ENCODE data around the gene RNPEPL1. TPM values are rescaled to one million over a fixed set of nuclear protein-coding genes. Genes with fewer than 3 reads are reported as not detected.
"Not testable (repeated sequence)": the region's sequence is repeated elsewhere in the genome, so short reads cannot be mapped to it uniquely, and the experiment has no call there.

RNPEPL1 gene
- total RNA-seq, 1 donor from 2014 or later: 91.8 TPM

- no peak for DNase-seq (ENCODE audit: low spot score)
These were observed 35.6 kb downstream of the RNPEPL1 start for GRCh38 chr2:240603846-240604245.

GRCh38 chr2:240604291-240604938 is 36.1 kb downstream of the RNPEPL1 start:
- DNase-seq (ENCODE audit: low spot score): peak; percentile 85

- peak; percentile 74 for DNase-seq (ENCODE audit: low spot score)
These were observed 36.8 kb downstream of the RNPEPL1 start for GRCh38 chr2:240604939-240605716.

DNA sequence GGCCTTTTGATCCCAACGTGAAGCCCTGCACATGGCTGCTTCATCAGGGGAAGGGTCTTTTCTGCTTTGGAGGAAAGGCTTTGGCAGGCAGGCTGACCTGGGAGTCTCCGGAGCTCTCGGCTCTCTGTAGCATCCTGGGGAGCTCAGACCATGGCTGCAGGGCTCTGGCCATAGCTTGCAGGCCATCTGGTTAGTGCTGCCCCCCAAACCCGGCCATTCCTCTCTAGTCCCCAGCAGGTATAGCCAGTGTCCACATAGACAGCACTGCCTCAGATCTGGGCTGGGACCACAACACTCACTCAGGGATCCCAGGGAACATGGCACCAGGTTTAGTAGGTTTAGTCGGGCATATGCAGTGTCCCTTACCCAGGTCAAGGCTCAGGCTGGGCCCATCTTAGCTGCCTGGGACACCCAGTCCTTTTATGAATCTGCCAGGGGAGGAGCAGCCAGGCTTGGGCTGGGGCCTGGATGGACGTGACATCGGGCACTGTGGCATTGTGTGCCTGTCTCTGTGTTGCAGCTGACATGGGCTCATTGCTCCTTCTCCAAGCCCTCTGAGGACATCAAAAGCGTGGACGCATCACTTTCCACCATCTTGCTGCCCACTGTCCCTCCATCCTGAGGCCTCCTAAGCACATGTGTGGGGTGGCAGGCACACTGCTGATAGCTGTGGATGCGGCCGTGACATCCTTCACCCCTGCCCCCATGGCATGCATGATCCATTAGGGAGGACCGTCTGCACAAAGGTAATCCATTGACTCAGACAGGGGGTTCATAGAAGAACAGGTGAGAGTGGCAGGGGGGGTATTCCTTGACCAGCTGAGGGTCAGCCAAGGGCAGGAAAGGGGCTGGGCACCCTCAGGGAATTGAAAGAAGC is 37.8 kb downstream of the RNPEPL1 start:
- DNase-seq (ENCODE audit: low spot score): no peak

GRCh38 chr2:240611601-240612210 is 43.4 kb downstream of the RNPEPL1 start:
- no peak for DNase-seq (ENCODE audit: low spot score)

- DNase-seq (ENCODE audit: low spot score): no peak
These were observed 45.5 kb downstream of the RNPEPL1 start for GRCh38 chr2:240613781-240614180.

GRCh38 chr2:240614391-240614790 is 46.1 kb downstream of the RNPEPL1 start:
- DNase-seq (ENCODE audit: low spot score): no peak

DNA sequence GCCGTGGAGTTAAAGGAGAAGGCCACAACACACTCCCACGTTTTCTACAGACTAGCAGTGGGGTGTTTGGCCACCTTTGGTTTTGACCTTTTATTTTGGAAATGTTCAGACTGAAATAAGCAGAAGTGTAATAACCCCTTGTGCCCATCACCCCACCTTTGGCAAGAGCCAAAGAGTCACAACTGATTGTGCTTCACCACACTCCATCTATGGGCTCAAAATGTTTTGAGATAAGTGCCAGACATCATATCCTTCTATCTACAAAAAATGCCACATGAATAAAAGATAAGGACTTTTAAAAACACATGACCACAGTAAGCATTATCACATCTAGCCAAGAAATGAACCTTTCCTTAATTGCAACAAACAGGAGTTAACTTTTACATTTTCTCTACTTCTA is 47.1 kb downstream of the RNPEPL1 start:
- DNase-seq (ENCODE audit: low spot score): no peak

DNA sequence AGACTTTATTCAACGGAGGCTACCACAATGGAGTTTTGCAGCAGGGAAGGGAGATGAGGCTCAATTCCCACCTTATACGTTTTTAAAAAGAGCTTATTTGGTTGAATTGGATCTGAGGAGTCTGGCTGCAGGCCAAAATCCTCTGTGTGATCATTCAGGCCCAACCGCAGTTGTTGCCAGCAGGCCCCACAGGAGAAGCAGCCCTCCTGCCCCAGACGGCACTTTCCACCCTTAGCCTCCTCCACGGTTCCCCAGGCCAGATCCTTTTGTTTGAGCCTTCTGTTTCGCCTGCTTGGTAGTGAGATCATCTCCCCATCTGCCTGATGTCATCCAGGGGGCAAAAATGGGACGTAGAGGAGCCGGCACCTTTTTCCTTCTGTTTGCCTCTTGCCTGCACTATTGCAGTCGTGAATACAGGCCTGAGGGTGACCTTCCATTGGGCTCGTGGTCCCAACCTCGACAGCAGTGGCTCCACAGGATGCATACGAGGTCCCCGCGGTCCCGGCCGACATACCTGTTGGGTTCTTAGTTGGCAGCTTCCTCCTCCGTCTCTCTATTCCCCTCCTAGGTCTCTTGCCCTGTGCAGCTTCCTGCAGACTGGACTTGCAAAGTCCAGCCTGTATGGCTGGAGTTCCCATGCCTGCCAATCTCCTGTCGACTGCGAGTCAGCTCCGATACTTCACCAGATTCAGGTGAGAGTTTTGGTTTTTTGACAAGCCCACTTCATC is 47.7 kb downstream of the RNPEPL1 start:
- DNase-seq (ENCODE audit: low spot score): no peak

- not testable (repeated sequence) for DNase-seq (ENCODE audit: low spot score)
These were observed 48.8 kb downstream of the RNPEPL1 start for GRCh38 chr2:240616860-240617666.

DNA sequence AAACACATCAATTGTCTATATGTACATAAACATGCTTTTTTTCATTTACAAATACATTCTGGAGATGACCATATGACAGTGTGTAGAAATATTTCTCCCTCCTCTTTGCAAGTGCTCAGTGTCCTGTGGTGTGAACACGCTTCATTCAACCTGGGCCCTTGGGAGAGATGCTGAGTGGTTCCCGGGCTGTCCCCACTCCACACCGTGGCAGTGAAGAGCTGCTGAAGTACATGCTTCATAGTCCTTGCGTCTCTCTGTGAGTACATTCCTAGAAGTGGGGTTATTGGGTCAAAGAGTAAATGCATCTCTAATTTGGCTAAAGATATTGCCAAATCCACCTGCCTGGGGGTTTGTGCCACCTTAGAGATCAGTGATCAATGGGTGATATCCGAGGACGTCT is 50.5 kb downstream of the RNPEPL1 start:
- DNase-seq (ENCODE audit: low spot score): no peak

DNA sequence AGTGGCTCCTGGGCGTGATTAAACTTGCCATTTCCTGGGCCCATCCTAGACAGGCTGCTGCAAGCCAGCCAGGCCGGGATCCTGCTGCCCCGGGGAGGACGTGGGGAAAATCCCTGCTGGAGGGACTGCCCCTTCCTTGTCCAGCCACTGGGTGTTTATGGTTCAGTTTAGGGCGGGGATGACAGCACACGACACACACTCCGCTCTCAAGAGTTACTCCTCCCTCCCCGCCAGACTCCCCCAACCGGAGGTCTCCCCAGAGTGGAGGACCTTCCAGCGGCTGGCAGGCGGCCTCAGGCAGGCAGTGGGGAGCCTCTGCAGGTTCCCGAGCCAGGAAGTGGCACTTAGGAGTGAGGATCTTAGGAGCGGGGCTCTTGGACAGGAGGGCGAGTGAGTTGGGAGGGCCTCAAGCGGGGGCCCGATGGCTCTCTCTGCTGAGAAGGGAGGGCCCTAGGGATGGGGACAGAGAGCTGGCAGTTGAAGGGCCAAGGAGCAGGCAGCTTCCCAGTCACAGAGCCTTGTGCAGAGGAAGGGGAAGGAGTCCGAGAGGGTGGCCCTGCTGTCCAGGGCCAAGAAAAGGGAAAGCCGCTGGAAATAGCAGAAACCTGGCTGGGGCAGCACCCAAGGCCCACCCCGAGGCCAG is 51.3 kb downstream of the RNPEPL1 start:
- DNase-seq (ENCODE audit: low spot score): no peak

- no peak for DNase-seq (ENCODE audit: low spot score)
These were observed 52.0 kb downstream of the RNPEPL1 start for GRCh38 chr2:240620149-240620731.

GRCh38 chr2:240620859-240621258 is 52.6 kb downstream of the RNPEPL1 start:
- no peak for DNase-seq (ENCODE audit: low spot score)

DNA sequence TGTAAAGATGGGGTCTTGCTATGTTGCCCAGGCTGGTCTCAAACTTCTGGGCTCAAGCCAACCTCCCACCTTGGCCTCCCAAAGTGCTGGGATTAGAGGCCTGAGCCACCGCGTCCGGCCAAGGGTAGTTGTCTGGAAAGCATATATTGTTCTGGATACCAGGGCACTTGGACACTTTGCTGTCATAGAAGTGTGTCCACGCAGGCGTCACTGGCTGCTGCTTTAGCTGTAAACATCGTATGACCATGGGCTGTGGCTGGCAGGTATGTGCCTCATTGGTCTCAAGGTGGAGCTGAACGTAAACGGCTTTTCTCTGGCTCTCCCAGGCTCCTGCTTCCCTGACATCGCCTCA is 53.8 kb downstream of the RNPEPL1 start:
- no peak for DNase-seq (ENCODE audit: low spot score)

- no peak for DNase-seq (ENCODE audit: low spot score)
These were observed 54.4 kb downstream of the RNPEPL1 start for GRCh38 chr2:240622531-240623235.

- DNase-seq (ENCODE audit: low spot score): no peak
These were observed 55.3 kb downstream of the RNPEPL1 start for GRCh38 chr2:240623531-240624010.

GRCh38 chr2:240624011-240624949 is 56.0 kb downstream of the RNPEPL1 start:
- no peak for DNase-seq (ENCODE audit: low spot score)

Data from mucosa of gallbladder (tissue), 1 donor.